IMR-90 (cell line): Measurements from ENCODE around the gene CCT7. TPM values are rescaled to one million over a fixed set of nuclear protein-coding genes. Genes with fewer than 3 reads are reported as not detected.

Experiments
- ATAC-seq: fragments of 200-7000 bp; cut with Tn5 transposase; 2 replicates; pipeline ENCODE4 v1.9.1; 2020; ENCODE audit warnings: low read depth, mild to moderate bottlenecking, moderate library complexity
- BruUV-seq: library from RNA; stranded (reverse); fragments of 400-500 nt; replicated peaks from 2 replicates; lab custom pipeline; 2021; lab: Mats Ljungman, UMichigan
- CTCF ChIA-PET: fragments of 300-600 bp; formaldehyde crosslinking; extraction: SDS; loops from one replicate; lab custom pipeline; 2021; ENCODE audit warnings: antibody characterized with exemption; lab: Yijun Ruan, JAX
- POLR2A ChIA-PET: fragments of 300-600 bp; sonication (Branson Sonifier 250); formaldehyde crosslinking; loops from one replicate; lab custom pipeline; 2022; ENCODE audit warnings: antibody characterized with exemption; ENCODE audit not compliant: unreplicated experiment; lab: Charles Lee
- DNase-seq: peaks from one replicate; pipeline ENCODE4 v3.0.0; 2013
- H2AFZ ChIP-seq: replicated peaks from 2 replicates; pipeline ENCODE3; 2013; ENCODE audit warnings: low read length, mild to moderate bottlenecking; ENCODE audit not compliant: poor library complexity
- H2AK5ac ChIP-seq: 2 replicates; pipeline ENCODE4 v1.6.1; 2013; ENCODE audit warnings: low read depth, low read length, inconsistent platforms
- H2AK9ac ChIP-seq: replicated peaks from 2 replicates; pipeline ENCODE3; 2013; ENCODE audit warnings: mild to moderate bottlenecking, low read depth, low read length, moderate library complexity; ENCODE audit not compliant: poor library complexity
- H2BK120ac ChIP-seq: 2 replicates; pipeline ENCODE4 v1.6.1; 2013; ENCODE audit warnings: low read depth, low read length, inconsistent platforms
- H2BK15ac ChIP-seq: 3 replicates; pipeline ENCODE4 v1.6.1; 2013; ENCODE audit warnings: low read depth, low read length, inconsistent platforms
- H2BK20ac ChIP-seq: 2 replicates; pipeline ENCODE4 v1.6.1; 2013; ENCODE audit warnings: low read depth, mild to moderate bottlenecking, inconsistent platforms, low read length, moderate library complexity
- H2BK5ac ChIP-seq: 2 replicates; pipeline ENCODE4 v1.6.1; 2013; ENCODE audit warnings: mild to moderate bottlenecking, low read depth, low read length, inconsistent platforms; ENCODE audit not compliant: poor library complexity, severe bottlenecking
- H3K14ac ChIP-seq: replicated peaks from 2 replicates; pipeline ENCODE4 v1.6.1; 2013; ENCODE audit warnings: low read depth, low read length, inconsistent platforms
- H3K18ac ChIP-seq: 2 replicates; pipeline ENCODE4 v1.6.1; 2013; ENCODE audit warnings: low read depth, low read length, control low read depth
- H3K23ac ChIP-seq: 2 replicates; pipeline ENCODE4 v1.6.1; 2013; ENCODE audit warnings: low read depth, low read length, inconsistent platforms
- H3K27ac ChIP-seq: 2 replicates; pipeline ENCODE4 v1.5.1; 2013; ENCODE audit warnings: mild to moderate bottlenecking, control low read depth, low read length; ENCODE audit not compliant: insufficient read depth
- H3K27me3 ChIP-seq: 2 replicates; pipeline ENCODE4 v1.6.1; 2013; ENCODE audit warnings: low read length; ENCODE audit not compliant: control insufficient read depth, insufficient read depth
- H3K36me3 ChIP-seq: 2 replicates; pipeline ENCODE4 v1.6.1; 2013; ENCODE audit warnings: low read length, mixed read lengths; ENCODE audit not compliant: control insufficient read depth, insufficient read depth
- H3K4ac ChIP-seq: 2 replicates; pipeline ENCODE4 v1.6.1; 2013; ENCODE audit warnings: low read depth, low read length, inconsistent platforms
- H3K4me1 ChIP-seq: 2 replicates; pipeline ENCODE4 v1.6.1; 2013; ENCODE audit warnings: low read length, mixed read lengths; ENCODE audit not compliant: control insufficient read depth, insufficient read depth
- H3K4me2 ChIP-seq: 2 replicates; pipeline ENCODE4 v1.6.1; 2013; ENCODE audit warnings: low read depth, mild to moderate bottlenecking, control low read depth, low read length, moderate library complexity
- H3K4me3 ChIP-seq: 2 replicates; pipeline ENCODE4 v1.5.1; 2013; ENCODE audit warnings: low read depth, mild to moderate bottlenecking, control low read depth, low read length, moderate library complexity; ENCODE audit not compliant: insufficient read depth
- H3K56ac ChIP-seq: 2 replicates; pipeline ENCODE4 v1.6.1; 2013; ENCODE audit warnings: low read length, inconsistent platforms; ENCODE audit not compliant: insufficient read depth; ENCODE audit errors: extremely low read depth
- H3K79me1 ChIP-seq, 2 experiments: 2 replicates each; pipeline ENCODE4 v1.6.1; 2013; ENCODE audit warnings: low read length in 2 of 2, inconsistent platforms in 1 of 2, low read depth in 1 of 2
- H3K9ac ChIP-seq: 2 replicates; pipeline ENCODE4 v1.6.1; 2013; ENCODE audit warnings: low read depth, low read length, control low read depth
- H3K9me1 ChIP-seq: 2 replicates; pipeline ENCODE4 v1.6.1; 2013; ENCODE audit warnings: low read length, inconsistent platforms; ENCODE audit not compliant: insufficient read depth
- H3K9me3 ChIP-seq: 2 replicates; pipeline ENCODE4 v1.6.1; 2013; ENCODE audit warnings: low read length; ENCODE audit not compliant: control insufficient read depth, insufficient read depth
- H4K20me1 ChIP-seq: 2 replicates; pipeline ENCODE4 v1.6.1; 2013; ENCODE audit warnings: low read length, inconsistent platforms; ENCODE audit not compliant: insufficient read depth
- H4K5ac ChIP-seq: 2 replicates; pipeline ENCODE4 v1.6.1; 2013; ENCODE audit warnings: mild to moderate bottlenecking, low read depth, low read length, control low read depth
- H4K8ac ChIP-seq, 2 experiments: 2 replicates each; pipeline ENCODE4 v1.6.1; 2013; ENCODE audit warnings: low read depth in 2 of 2, low read length in 2 of 2, control low read depth in 1 of 2, inconsistent platforms in 1 of 2
- H4K91ac ChIP-seq: 2 replicates; pipeline ENCODE4 v1.6.1; 2013; ENCODE audit warnings: low read depth, low read length, inconsistent platforms; ENCODE audit not compliant: insufficient read depth
- CEBPB ChIP-seq: IDR thresholded peaks from 2 replicates; pipeline ENCODE4 v1.6.1; 2012; ENCODE audit warnings: low read depth, low read length, improper control_type of control experiment
- ELK1 ChIP-seq: fragments of 150-350 bp; IDR thresholded peaks from 2 replicates; pipeline ENCODE4 v1.6.1; 2016; ENCODE audit warnings: low read depth, mild to moderate bottlenecking, low read length, moderate library complexity, borderline replicate concordance
- FOS ChIP-seq: fragments of 150-350 bp; IDR thresholded peaks from 2 replicates; pipeline ENCODE4 v1.6.1; 2016; ENCODE audit warnings: low read depth, low read length
- MAFK ChIP-seq: IDR thresholded peaks from 2 replicates; pipeline ENCODE4 v1.6.1; 2012; ENCODE audit warnings: low read depth, low read length, improper control_type of control experiment
- POLR2A ChIP-seq: IDR thresholded peaks from 2 replicates; pipeline ENCODE4 v1.6.1; 2012; ENCODE audit warnings: mild to moderate bottlenecking, low read depth, low read length
- RCOR1 ChIP-seq: IDR thresholded peaks from 2 replicates; pipeline ENCODE4 v1.6.1; 2012; ENCODE audit warnings: mild to moderate bottlenecking, low read length, improper control_type of control experiment; ENCODE audit not compliant: insufficient replicate concordance
- WGBS, 2 experiments: methylation state at CpG; one replicate each; pipeline versions ENCODE4 v1.1.5 to v1.1.7; 2013; ENCODE audit warnings: missing lambda C conversion rate in 2 of 2; ENCODE audit not compliant: insufficient read length in 1 of 2; ENCODE audit errors: extremely low coverage in 2 of 2; 5-methylcytosine and 5-hydroxymethylcytosine counted together
- dilution Hi-C: fragments of 300-500 bp; cut with HindIII; formaldehyde crosslinking; loops from one replicate; pipeline ENCODE4 v1.14.3; 2018; ENCODE audit warnings: low sequenced_read_pairs; ENCODE audit not compliant: unreplicated experiment
- in situ Hi-C: fragments of 300-500 bp; cut with MboI; formaldehyde crosslinking; loops from 3 replicates; pipeline ENCODE4 v1.14.3; 2019; ENCODE audit warnings: low sequenced_read_pairs, inconsistent platforms, mixed read lengths
- intact Hi-C: fragments of 100-400 bp; cut with micrococcal nuclease; formaldehyde crosslinking; loops from 2 replicates; pipeline ENCODE4 v1.10.0; 2022
- polyA plus RNA-seq, 3 experiments: library from polyadenylated mRNA; depleted of rRNA; stranded (reverse); fragments of >200 nt; gene quantifications; 2 replicates each; pipeline ENCODE4 v1.2.3, GENCODE V29; 2012; ENCODE audit warnings: low replicate concordance in 1 of 3
- total RNA-seq: library from RNA; depleted of rRNA; stranded (reverse); fragments of >200 nt; gene quantifications from 2 replicates; pipeline ENCODE4 v1.2.3, GENCODE V29; 2012

CCT7 gene
- total and polyA plus RNA-seq, 2 of the 4 experiments (the other 2 are of a cell fraction) = 321 to 575 TPM

DNA sequence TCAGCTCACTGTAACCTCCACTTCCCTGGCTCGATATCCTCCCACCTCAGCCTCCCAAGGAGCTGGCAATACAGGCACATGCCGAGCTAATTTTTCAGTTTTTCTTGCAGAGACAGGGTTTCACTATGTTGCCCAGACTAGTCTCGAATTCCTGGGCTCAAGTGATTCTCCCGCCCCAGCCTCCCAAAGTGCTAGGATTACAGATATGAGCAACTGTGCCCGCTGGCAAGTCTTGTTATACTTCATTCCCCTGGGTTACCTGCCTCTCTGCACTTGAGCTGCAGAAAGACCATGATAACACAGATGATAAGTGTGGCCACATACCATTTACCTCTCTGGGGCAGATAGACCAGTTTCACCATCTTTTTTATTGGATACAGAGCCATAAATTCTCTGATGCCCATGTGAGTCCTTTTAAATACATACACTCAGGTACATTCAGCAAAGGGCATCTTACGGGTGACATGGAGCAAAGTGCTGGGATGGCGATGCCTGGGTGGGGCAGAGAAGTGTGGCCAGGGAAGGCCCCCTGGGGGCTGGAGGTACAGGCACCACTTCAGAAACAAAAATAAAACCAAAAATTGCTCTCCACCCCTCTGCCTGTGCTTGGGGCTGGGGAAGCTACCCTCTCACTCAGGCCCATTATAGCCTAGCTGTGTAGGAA, 20.4 kb downstream of the CCT7 start:
- Histone ChIP-seq H3K9me1 (peaks cover 12% of the 10 kb centered on the region; the same call in 1 of the 2 replicates), H4K91ac (no peak overlapping the region), H4K20me1 (peaks cover 10% of the 10 kb centered on the region), H2BK5ac (no peak overlapping the region), H3K36me3 (peaks cover 53% of the 10 kb centered on the region), H3K79me1 (peaks cover 0 to 3% of the 10 kb centered on the region in 2 experiments; a peak in 2 of 4 replicates), H3K4ac (no peak overlapping the region), H2AK5ac (no peak overlapping the region), H4K8ac (no peak overlapping the region), H3K27me3 (no peaks in the 10 kb centered on the region), H2BK20ac (no peak overlapping the region), H3K14ac (no peak overlapping the region), H2BK120ac (no peak overlapping the region), H3K4me1 (no peaks in the 10 kb centered on the region), H2AFZ (no peak overlapping the region), H2AK9ac (no peak overlapping the region), H3K4me3 (no peak overlapping the region), H2BK15ac (no peak overlapping the region), H3K23ac (no peak overlapping the region), H3K4me2 (no peak overlapping the region), H3K18ac (no peak overlapping the region), H3K9ac (no peak overlapping the region), H3K9me3 (no peaks in the 10 kb centered on the region), H3K56ac (no peak overlapping the region), H4K5ac (no peak overlapping the region), H3K27ac (no peak overlapping the region)
- ATAC-seq = no peak
- DNase-seq = no peak
- intact Hi-C loops (no loop called here), dilution Hi-C loops (no loop called here), in situ Hi-C loops (no loop called here)
- TF ChIP-seq MAFK (no peak), CEBPB (no peak), RCOR1 (no peak), FOS (no peak), POLR2A (no peak), ELK1 (no peak)
- POLR2A ChIA-PET = no interaction called here
- CTCF ChIA-PET = no interaction called here
- BruUV-seq = no TSS peak
- 97% methylated on average over 3 of the region's 7 CpGs; no CpG with 5 or more reads in 1 of the 2 experiments for WGBS, 2 experiments
